Brain microvascular endothelial cell (primary cell): ENCODE results near the gene OR52D1.

ENCODE experiments used
- DNase-seq: peaks from one replicate; pipeline ENCODE4 v3.0.0-alpha.2; 2020
- H3K27ac ChIP-seq: fragments of 250-450 bp; sonication (Bioruptor Pico); 2 replicates; pipeline ENCODE4 v1.5.1; 2020; ENCODE audit warnings: mild to moderate bottlenecking, moderate library complexity
- H3K27me3 ChIP-seq: fragments of 250-450 bp; sonication (Bioruptor Pico); replicated peaks from 2 replicates; pipeline ENCODE4 v1.5.1; 2020; ENCODE audit warnings: mild to moderate bottlenecking
- H3K36me3 ChIP-seq: fragments of 250-450 bp; sonication (Bioruptor Pico); replicated peaks from 2 replicates; pipeline ENCODE4 v1.5.1; 2020; ENCODE audit warnings: mild to moderate bottlenecking
- H3K4me3 ChIP-seq: 2 replicates; pipeline ENCODE4 v1.5.1; 2011; ENCODE audit warnings: low read depth, mild to moderate bottlenecking, control low read depth, low read length, moderate library complexity
- CTCF ChIP-seq: IDR thresholded peaks from 2 replicates; pipeline ENCODE4 v1.5.1; 2011; ENCODE audit warnings: low read depth, mild to moderate bottlenecking, moderate library complexity, low read length, control low read depth, inconsistent platforms; ENCODE audit errors: missing control alignments
- in situ Hi-C: cut with HindIII; loops from 2 replicates; pipeline ENCODE4 v1.10.0; 2017; ENCODE audit warnings: low sequenced_read_pairs, low pct_ligation_motif_present

OR52D1 gene

GRCh38 chr11:5460983-5461621, 27.4 kb upstream of the OR52D1 start:
- Histone ChIP-seq H3K27me3 (no peaks in the 10 kb centered on the region), H3K27ac (no peak overlapping the region), H3K36me3 (no peaks in the 10 kb centered on the region), H3K4me3 (no peak overlapping the region)
- TF ChIP-seq CTCF: no peak
- no peak for DNase-seq
- in situ Hi-C loops: no loop called here

GRCh38 chr11:5467527-5467926, 21.0 kb upstream of the OR52D1 start:
- Histone ChIP-seq H3K27me3 (no peaks in the 10 kb centered on the region), H3K4me3 (no peak overlapping the region), H3K36me3 (no peaks in the 10 kb centered on the region), H3K27ac (no peak overlapping the region)
- in situ Hi-C loops: no loop called here
- DNase-seq: no peak
- no peak for TF ChIP-seq CTCF

GRCh38 chr11:5473921-5474320, 14.6 kb upstream of the OR52D1 start:
- no peak for TF ChIP-seq CTCF

GRCh38 chr11:5476186-5476819, 12.2 kb upstream of the OR52D1 start:
- peak; percentile 89 for TF ChIP-seq CTCF
- DNase-seq: peak; percentile 43
- no peak overlapping the region for H3K4me3 ChIP-seq
- no peaks in the 10 kb centered on the region for H3K27me3 ChIP-seq
- in situ Hi-C loops: no loop called here
- no peak overlapping the region for H3K27ac ChIP-seq
- H3K36me3 ChIP-seq: no peaks in the 10 kb centered on the region

More at GRCh38 chr11:5473921-5474320, 14.6 kb upstream of the OR52D1 start:
- no peak for DNase-seq
- Histone ChIP-seq H3K27ac (no peak overlapping the region), H3K27me3 (no peaks in the 10 kb centered on the region), H3K36me3 (no peaks in the 10 kb centered on the region), H3K4me3 (no peak overlapping the region)
- in situ Hi-C loops: no loop called here

GRCh38 chr11:5486003-5486402, 2.5 kb upstream of the OR52D1 start:
- TF ChIP-seq CTCF: no peak
- in situ Hi-C loops: no loop called here
- H3K27me3 ChIP-seq: no peaks in the 10 kb centered on the region
- H3K27ac ChIP-seq: no peak overlapping the region
- DNase-seq: no peak
- H3K4me3 ChIP-seq: no peak overlapping the region
- no peaks in the 10 kb centered on the region for H3K36me3 ChIP-seq
